ENCODE data around the gene STKLD1.
"Not testable (repeated sequence)": the region's sequence is repeated elsewhere in the genome, so short reads cannot be mapped to it uniquely, and the experiment has no call there.

The STKLD1 gene
- total RNA-seq = 0.21 to 1.2 (median 0.54) reads per million in 3 experiments

- DNase-seq = peak; percentile 91
Observed at GRCh38 chr9:133375724-133376654, at the start of gene STKLD1, which contains the start of gene SURF4. STKLD1 (plus strand) TSS chr9:133376366; CDS start chr9:133376474, 108 bp downstream. SURF4 (minus strand) TSS chr9:133376060; CDS start chr9:133375969, 91 bp downstream.

DNA sequence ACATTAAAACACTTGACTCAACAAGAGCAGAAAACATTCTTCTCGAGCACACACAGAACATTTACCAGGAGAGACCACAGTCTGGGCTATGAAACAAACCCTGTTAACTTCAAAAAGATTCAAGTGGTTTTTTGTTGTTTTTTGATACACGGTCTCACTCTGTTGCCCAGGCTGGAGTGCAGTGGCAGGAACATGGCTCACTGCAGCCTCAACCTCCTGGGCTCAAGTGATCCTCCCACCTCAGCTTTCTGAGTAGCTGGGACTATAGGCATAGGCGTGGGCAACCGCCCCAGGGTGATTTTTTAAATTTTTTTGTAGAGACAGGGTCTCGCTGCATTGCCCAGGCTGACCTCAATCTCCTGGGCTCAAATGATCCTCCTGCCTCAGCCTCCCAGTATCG is 49.1 kb upstream of the STKLD1 start:
- not testable (repeated sequence) for DNase-seq

DNA sequence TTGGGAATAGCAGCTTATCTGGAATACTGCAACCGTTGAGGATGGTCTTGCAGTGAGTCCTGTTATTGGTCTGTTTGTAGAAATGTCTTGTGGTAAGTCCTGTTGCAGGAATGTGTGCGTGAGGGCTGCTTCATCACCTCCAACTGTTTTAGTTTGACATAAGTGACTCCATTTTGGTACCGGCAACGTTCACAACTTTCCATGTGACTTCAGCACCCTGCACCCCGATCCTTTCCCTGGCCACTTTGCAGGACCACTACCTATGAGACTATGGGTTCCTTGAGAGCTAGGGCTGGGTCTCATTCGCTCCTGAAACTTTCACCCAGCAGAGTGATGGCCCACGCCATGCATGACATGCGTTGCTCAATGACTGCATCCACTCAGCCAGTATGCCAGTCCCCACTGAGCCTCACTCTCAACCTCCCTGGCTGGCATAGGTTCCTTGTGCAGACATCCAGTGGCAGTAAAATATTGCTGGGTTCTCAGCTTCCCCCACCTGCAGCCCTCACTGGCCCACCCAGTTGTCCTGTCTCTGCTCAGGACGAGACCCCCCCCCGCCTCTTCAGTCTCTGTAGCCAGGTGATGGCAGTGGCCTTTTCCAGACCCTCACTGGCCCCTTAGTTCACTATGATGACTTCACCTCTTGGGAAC is 48.2 kb upstream of the STKLD1 start:
- DNase-seq = no peak

GRCh38 chr9:133329306-133330156 is 46.6 kb upstream of the STKLD1 start:
- not testable (repeated sequence) for DNase-seq

DNA sequence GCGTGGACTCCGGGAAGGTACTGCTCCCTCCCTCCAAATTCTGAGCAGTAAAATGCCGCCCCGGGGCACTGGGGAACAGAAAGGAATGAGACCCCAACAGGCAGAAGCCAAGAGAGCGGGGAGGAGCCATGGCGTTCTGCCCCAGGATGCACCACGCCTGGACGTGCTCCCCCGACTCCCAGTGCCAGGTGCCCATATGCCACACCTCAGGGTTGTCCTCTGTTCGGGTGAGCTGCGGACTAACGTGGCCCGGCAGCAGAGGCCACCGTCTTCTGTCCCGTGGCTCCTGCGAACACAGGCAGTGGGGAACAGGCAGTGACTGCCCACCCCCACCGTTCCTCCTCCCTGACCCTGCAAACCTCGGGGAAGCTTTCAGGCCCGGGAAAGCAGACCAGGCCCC is 44.9 kb upstream of the STKLD1 start:
- no peak for DNase-seq

DNA sequence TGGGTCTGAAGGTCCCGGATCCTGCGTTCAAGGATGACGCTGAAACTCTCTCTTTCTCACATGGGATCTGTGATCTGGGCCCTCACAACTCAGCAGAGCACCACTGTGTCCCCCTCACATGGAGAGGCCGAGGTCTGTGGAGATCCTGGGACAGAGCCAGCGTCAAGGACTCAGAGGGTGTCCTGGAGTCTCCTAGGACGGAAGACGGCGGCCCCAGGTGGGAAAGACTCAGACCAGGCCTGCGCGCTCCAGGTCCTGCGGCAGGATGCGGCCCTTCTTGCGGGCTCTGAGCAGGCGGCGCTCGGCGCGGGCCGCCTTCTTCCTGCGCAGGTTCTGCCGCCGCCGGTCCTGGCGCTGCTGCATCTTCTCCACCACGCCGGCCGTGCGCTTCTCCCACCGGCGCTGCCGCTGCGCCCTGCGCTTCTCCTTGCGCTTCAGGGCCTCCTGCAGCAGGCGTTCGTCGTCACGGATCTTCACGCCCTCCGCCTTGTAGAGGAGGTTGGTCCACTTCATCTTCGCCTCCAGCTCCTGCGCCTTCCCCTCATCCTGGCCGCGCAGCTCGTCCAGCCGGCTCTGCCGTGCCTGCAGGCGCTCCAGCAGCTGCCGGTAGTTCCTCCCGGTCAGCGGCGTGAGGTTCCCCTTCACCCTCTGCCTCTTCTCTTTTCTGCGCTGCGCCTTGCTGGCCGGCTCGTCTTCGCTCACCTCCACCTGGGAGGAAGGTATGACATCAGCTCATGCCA is 44.4 kb upstream of the STKLD1 start:
- DNase-seq = no peak

- DNase-seq = no peak
Observed at GRCh38 chr9:133332381-133332730, 43.8 kb upstream of the STKLD1 start.

DNA sequence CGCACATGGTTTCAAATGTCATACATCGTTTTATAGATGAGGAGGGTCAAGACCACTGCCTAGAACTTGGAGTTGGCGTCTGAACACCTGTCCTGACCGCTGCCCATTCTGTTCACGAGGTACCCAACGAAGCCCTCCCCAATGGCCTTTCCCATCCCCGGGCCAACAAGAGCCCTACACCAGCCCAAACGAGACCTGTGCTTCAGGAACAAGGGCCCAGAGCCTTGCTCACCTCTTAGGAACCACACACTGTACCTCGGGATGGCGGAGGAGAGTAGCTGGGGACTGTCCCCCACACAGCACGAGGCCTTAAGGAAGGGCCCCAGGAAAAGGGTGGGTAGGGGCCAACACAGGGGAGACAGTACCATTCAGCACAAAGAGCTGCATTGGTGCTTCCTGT is 43.2 kb upstream of the STKLD1 start:
- DNase-seq = no peak

- no peak for DNase-seq
Observed at GRCh38 chr9:133333566-133333965, 42.6 kb upstream of the STKLD1 start.

GRCh38 chr9:133334161-133334560 is 42.0 kb upstream of the STKLD1 start:
- no peak for DNase-seq

DNA sequence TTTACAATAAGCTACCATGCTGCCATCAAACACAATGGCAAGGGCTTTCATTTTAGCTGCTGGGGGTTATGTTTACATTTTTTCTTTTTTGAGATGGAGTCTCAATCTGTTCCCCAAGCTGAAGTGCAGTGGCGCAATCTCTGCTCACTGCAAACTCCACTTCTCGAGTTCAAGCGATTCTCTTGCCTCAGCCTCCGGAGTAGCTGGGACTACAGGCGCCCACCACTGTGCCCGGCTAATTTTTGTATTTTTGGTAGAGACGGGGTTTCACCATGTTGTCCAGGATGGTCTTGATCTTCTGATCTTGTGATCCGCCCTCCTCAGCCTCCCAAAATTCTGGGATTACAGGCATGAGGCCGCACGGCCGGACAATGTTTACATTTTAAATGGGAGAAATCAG is 41.3 kb upstream of the STKLD1 start:
- DNase-seq = not testable (repeated sequence)

- DNase-seq = peak; percentile 93
Observed at GRCh38 chr9:133335924-133336811, 40.0 kb upstream of the STKLD1 start, which contains the start of gene SURF6. SURF6 (minus strand) TSS chr9:133336188; CDS start chr9:133336132, 56 bp downstream.

DNA sequence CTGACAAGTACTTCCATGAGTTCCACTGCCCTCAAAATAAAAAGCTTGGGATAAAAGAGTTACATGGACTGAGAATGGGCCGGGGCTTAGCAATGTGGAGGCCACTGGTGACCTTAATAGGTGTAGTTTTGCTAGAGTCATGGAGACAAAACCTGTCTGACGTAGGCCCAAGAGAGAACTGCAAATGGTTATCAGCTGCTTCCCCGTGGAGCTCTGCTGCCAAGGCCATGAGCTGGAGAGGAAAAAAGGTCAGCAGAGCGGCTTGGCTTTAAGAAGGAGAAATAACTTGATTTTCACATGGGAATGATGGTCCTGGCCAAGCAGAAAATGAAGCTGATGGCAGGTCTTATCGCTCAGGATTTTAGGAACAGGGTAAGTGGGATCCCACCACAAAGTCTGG is 36.5 kb upstream of the STKLD1 start:
- no peak for DNase-seq

- DNase-seq = no peak
Observed at GRCh38 chr9:133340256-133340655, 35.9 kb upstream of the STKLD1 start.

DNA sequence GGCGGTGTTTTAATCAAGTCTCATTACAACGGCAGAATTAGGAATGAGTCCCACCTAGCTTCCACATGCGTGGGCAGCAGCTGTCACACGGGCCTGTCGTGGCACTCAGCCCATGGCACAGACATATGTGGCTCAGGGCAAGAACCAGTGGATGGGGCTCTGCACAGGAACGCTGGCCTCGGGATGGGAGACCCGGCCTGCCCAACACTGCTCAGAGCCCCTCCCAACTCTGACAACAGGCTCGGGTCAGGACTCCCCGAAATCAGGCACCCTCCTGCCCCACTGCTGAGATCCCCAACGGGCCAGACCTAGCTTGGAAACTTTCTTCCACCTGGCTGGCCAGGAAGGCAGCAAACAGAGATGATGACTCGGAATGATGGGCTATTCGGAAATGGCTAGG is 35.2 kb upstream of the STKLD1 start:
- DNase-seq = no peak

DNA sequence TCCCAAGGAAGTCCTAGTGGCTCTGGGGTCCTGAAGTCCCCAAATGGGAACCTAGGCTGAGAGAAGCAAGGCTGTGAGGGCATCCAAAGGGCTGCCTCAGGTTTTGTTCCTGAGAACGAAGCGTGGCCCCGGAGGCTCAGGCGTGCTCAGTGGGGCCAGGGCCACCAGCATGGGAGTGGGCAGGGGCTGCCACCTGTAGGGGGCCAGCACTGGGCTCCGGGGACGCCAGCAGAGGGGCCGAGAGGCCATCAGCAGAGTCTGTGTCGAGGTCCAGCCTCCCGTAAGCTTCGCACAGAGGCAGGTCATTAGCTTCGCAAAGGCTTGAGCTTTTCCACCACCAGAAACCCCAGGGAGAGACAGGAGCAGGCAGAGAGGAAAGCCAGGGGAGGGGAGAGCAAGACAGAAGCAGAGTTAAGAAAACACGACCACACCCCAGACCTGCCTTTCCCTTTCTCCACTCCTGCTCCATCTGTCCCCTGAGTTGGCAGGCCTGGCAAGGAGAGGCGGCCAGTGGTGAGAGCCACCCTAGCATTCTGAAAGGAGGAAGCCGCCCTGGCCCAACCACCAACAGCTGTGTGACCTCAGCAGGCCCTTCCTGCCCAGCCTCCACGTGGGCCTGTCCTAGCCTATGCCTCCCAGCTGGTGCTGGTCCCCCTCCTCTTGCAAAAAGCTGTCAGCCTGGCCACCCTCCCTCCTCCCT is 34.6 kb upstream of the STKLD1 start:
- no peak for DNase-seq

GRCh38 chr9:133342069-133342406 is 34.1 kb upstream of the STKLD1 start:
- DNase-seq = no peak

GRCh38 chr9:133342570-133342969 is 33.6 kb upstream of the STKLD1 start:
- DNase-seq = no peak

DNA sequence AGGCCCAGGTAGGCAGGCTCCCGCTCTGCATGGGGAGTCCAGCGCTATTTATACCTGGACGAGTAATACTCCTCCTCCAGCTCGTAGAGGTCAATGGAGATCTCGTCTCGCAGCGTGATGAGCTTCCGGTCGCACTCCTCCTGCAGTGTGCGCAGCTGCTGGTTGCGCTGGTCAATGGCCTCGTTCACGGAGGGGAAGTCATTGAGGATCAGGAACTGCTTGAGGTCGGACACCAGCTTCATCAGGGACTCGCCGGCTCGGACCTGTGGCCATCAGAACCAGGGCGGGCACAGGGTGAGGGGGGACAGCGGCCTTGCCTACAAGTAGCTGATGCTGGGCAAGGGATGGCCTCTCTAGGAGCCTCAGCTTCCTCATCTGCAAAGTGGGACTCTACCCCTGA is 32.1 kb upstream of the STKLD1 start:
- DNase-seq = no peak

DNA sequence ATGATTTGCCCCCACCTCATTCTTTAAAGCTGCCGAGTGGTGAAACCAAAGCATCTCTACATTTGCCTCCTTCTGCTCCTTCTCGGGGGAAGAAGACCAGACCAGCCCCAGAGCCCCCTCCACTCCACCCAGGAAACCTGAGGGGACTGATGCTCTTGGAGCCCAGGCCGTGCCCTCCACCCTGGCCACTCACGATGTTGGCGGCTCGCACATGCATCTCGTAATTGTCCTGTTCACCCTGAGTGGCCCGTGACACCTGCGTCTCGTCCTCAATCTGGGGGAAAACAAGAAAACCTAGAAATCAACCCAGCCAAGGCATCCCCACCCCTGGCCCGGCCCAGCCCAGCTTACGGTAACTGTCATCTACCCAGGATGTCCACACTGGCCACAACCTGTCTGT is 31.2 kb upstream of the STKLD1 start:
- DNase-seq = no peak

DNA sequence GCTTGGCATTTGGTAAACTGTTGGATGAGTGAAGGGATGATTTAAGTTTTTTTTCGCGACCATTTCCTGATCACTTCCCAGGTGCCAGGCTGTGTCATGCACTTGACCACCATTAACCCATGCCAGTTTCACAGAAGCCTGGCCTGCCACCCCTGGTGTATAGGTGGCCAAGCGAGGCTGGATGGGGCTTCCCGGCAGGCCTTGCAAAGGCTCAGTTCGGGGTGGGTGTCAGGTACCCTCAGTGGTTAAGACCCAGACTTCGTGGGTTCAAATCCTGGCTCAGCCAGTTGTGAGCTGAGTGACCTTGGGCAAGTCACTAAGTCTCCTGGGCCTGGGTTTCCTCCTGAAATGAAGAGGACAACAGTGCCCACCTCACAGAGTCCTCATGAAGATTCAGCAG is 30.6 kb upstream of the STKLD1 start:
- no peak for DNase-seq

Measured in central memory CD4-positive, alpha-beta T cell (primary cell).